NCI-H2171 (cell line): ENCODE measurements around the gene SLU7.
A peak's percentile ranks its signal among the peaks of the same experiment; 100 is the strongest.
"Not testable (repeated sequence)": the region's sequence is repeated elsewhere in the genome, so short reads cannot be mapped to it uniquely, and the experiment has no call there.

Source experiments
- DNase-seq: peaks from one replicate; lab custom pipeline; 2025; lab: John Stamatoyannopoulos, UW

The SLU7 gene

DNA sequence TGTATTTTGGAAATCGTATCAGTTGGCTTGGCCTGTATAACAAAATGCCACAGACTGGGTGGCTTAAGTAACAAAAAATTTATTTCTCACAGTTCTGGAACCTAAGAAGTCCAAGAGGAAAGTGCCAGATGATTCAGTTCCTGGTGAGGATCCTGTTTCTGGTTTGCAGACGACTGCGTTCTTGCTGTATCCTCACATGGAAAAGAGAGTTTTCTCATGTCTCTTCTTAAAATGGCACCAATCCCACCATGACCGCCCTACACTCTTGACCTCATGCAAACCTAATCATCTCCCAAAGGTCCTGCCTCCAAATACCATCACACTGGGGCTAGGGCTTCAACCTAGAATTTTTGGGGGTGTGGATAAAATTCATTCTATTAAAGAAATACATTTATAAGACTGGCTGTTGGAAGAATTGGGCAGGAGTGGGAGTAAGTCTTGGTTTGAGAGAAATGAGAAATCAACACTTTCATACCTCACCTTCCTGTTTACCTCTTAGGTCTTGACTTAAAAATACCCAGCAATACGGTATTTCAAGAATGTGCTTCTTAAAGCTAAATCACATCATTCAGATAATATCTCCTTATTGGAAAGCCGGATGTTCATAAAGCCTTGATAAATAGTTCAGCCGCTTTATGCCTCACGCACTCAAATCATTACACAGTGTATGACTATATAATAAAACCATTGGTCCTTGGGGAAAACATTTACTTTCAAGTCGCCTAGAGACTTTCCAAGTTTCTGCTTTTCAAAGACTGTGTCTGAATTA is 31.5 kb upstream of the SLU7 start:
- no peak for DNase-seq

DNA sequence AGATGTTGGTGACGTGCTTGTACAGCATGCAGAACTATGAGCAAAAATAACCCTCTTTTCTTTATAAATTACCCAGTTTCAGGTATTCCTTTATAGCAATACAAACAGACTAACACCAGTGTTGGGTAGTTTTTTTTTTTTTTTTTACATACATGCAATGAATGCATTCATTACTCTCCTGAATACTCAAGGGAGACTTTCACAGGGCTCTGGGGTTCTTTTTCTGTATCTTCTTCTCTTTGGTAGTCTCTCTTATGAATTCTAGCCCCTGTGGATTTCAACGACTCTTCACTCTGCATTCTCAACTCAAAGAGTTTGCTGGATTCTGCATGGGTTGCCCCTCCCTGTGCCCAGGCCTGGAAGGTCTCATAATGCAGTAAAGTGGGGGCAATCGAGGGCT is 30.6 kb upstream of the SLU7 start:
- DNase-seq = no peak

DNA sequence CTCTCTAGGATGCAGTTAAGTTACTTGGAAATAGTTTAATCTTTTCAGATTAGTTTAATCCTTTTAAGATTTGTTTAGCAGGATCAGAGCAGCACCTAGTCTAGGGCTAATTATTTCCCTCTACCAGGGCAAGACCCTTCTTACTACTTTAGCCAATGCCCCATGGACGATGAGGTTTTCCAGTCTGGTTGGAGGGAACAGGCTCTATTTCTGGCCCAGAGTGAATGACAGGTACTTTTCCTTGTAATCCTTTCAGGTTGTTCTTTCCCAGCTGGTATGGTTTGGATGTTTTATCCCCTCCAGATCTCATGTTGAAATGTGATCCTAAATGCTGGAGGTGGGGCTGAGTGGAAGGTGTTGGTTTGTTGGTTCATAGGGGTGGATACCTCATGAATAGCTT is 30.0 kb upstream of the SLU7 start:
- no peak for DNase-seq

DNA sequence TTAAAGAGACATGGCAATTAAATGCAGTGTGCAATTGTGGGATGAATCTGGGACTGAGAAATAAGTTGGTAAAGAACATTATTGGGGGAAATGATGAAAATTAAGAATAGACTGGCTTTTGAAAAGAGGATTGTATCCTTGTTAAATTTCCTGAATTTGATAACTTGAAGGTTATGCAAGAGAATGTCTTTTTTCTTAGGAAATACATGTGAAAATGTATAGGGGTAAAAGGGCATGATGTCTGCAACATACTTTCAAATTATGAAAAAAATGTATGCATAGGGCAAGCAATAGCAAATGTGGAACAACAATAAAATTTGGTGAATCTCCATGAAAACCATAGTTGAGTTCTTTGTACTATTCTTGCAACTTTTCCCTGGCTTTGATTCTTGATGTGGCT is 26.9 kb upstream of the SLU7 start:
- no peak for DNase-seq

DNA sequence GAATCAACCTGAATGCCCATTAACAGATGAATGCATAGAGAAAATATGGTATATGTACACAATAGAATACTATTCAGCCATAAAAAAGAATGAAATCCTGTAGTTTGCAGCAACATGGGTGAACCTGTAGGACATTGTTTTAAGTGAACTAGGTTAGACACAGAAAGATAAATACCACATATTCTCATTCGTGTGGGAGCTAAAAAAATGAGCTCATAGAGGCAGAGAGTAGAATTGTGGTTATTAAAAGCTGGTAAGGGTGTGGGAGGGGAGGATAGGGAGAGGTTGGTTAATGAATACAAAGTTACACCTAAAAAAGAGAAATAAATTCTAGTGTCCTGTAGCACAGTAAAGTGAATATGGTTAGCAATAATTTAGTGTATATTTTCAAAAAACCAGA is 26.3 kb upstream of the SLU7 start:
- no peak for DNase-seq

DNA sequence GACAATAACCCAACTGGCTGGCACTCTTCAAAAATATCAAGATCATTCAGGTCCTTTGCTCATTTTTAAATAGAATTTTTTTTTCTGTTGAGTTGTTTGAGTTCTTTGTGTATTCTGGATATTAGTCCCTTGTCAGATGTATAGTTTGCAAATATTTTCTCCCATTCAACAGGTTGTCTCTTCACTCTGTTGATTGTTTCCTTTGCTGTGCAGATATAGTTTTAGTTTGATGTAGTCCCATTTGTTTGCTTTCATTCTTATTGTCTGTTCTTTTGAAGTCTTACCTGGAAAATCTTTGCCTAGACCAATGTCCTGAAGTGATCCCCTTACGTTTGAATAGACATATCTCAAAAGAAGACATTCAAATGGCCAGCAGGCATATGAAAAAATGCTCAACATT is 25.5 kb upstream of the SLU7 start:
- no peak for DNase-seq

DNA sequence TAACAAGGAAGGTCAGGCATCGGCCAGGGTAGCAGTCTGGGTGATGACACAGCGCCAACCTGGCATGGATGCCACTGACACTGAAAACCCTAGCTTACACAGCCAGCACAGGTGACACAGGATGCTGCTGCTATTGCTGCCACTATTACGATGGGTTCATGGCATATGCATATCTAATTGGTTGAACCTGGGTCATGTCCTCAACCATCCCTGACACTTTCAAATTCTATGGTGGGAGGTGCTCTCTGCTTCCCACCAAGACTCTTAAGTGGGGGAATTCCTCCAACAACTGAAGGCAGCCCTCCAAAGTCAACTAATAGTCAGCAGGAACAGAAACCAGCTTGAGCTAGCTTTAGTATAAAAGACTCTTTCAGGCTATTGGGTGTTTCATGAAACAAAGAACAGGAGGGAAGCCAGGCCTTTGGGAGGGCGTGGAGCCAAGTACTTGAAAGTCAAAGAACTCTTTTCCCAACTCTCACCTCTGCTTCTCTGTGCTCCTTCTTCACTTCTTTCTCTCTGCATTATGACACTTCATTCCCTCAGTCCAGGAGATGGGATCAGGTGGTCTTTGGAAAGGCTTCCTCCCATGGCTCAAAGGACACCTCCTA is 24.0 kb upstream of the SLU7 start:
- no peak for DNase-seq

DNA sequence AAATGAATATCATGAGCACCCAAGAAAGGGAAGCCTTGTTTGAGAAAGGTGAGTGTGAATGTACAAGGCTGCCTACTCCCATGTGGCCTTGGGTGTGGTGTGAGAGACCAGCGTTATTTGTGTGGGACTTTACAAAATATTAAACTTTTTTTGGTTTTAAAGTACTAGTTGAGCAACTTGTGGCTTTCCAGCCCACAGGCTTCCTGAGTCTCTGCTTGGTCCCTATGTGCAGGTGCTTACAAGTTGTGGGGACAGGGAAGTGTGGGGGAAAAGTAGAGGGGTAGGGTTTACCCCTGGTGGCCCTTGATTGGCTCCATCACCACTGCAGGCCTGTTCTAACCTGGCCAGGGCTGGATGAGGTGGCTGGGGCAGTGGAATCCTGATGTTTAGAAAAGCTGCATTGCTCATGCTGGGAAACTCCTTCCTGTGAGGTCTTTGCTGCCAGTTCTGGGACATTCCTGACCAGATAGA is 22.5 kb upstream of the SLU7 start:
- DNase-seq = no peak

DNA sequence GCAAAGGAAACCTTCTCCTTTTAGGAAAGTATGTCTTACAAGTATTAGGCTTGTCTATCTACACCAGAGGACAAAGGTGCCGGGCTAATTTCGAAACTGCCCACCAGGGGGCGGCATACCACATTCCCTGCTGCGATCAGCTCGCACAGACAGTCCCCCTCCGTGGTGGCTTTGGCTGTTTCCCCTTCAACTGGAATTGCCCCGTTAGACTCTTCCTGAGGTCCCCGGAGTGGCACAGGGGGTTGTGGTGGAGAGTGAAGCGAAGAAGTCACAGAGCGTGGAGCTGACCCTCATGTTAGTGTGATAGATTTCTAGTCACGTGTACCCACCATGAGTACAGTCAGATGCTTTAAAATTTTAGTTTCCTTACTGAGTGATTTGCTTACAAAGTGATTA is 20.3 kb upstream of the SLU7 start:
- peak; percentile 27 for DNase-seq

DNA sequence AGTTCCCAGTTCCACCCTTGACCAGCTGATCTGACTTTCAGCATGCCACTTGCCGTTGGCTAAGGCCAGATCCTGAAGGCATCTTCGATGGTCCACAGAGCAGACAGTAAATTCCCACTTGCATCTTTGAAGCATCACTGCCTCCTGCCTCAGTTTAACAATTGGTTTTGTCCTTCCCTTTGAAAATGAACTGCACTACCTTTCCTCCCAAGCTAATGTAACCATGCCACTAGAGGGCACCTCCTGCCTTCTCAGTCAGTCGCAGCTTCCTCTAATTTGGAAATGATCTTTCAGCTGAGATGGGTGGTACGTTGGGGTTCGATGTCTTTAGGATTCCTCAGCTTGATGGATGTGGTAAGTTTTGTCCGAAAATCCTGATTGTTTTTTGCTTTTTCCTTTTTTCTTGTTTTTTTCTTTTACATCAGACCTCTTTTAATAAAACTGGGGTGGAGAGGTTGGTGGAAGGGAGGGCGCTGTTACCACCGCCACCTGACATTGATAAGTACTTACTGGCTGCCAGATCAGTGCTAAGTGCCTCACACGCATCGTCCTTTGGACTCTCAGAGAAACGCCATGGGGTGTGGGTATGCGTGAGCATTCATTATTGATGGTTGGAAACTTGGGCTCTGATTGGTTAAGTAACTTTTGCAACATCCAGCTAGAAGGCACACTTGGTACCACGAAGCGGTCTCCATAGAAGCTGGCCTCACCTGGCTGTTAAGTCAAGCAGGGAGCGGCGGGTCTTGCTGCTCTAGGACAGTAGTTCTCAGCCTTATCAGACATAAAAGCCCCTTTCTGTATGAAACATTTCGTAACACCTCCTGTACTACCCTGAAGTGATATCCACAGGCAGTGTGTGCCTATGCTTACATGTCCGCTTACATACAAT is 19.7 kb upstream of the SLU7 start:
- DNase-seq = peak; percentile 32

DNA sequence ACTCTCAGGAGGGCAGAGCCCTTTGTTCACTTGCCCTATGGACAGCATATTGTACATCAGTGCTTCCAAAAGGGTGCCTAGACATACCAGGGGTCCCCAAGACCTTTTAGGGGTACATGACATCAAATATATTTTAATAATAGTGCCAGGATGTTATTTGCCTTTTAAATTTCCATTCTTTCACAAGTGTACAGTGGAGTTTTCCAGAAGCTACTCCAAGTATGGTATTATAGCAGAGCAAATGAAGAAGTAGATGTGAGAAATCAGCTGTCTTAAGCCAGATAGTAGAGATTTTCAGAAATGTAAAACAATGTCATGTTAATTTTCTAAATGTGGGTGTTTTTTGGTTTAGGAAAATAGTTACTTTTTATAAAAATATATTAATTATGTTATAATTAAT is 18.4 kb upstream of the SLU7 start:
- no peak for DNase-seq

DNA sequence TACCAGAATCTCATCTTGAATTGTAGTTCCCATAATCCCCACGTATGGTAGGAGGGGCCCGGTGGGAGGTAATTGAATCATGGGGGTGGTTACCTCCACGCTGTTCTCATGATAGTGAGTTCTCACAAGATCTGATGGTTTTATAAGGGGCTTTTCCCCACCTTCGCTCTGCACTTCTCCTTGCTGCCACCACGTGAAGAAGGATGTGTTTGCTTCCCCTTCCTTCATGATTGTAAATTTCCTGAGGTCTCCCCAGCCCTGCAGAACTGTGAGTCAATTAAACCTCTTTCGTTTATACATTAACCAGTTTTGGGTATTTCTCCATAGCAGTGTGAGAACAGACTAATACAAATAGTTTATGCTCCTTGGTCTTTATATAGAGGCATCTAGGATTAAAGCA is 17.8 kb upstream of the SLU7 start:
- not testable (repeated sequence) for DNase-seq

DNA sequence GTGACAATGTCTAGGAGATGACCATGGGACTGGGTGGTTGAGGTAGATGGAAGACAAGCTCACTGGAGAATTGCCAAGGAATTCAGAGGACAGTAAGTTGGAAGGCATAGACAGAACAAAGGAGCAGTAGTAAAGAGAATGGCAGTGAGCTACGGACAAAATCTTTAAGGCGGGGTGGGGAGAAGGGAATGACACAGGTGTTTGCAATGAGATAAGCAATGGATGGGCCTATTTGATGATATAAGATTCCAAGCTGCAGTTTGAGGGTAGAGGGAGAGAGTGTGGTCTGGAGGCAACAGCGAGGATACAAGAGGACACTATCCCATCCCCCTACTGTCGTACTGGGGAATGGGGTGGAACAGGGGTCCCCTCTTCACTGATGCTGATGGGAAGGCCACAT is 17.1 kb upstream of the SLU7 start:
- DNase-seq = no peak

DNA sequence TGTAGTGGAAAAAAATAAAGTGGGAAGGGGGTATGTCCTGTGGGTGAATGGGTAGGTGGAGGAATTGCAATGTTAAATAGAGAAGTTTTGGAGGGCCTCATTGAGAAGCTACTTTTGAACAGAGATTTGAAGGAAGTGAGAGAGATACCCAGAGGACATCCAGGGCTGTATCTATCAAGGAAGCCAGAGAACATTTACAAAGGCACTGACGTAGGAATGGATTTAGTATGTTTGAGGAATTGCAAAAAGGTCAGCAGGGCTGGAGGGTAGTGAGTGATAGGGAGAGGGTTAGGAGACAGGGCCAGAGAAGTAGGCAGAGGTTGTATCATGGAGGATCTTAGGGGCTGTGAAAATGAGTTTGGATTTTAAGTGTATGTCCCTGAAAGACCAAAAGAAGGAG is 16.7 kb upstream of the SLU7 start:
- DNase-seq = no peak

DNA sequence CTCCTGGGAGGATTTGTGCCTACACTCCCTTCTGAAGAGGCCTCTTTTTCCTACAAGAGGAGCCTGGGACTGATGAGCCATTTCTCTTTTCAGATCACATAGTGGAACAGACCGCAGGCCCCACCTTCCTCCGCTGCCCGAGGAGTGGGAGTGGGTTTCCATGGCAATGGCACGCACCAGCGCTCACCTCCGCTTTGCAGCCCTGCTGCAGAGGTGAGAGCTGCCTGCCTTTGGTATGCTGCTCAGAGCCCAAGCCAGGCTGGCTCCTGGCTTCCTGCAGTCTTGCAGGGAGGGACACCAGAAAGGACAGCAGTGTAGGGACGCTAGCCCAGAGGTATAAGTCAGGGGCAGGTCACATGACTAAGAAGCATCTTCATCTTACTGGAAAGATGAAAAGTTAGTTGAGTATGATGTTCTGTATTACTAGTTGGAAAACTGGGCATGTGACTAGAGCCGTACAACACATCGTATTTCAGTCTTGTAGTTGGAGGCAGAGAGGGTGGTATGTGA is 15.2 kb upstream of the SLU7 start:
- no peak for DNase-seq

DNA sequence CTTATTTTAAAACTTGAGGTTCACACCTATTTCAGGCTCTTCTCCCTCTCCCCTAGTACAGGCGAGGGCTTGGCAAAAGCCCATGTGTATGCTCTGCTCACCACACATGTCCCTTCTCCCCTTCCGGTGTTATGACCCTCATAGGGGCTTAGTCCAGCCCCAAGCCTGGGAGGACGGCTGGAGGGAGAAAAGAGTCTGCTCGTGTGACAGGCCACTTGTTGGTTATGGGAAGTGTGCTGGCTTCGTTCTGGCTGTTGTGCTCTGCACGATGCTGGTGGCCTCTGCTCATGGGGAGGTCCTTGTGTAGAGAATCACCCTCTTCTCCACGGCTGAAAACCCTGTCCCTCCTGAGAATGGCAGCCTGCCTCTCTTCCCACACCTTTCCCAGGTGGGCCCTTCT is 13.9 kb upstream of the SLU7 start:
- no peak for DNase-seq

DNA sequence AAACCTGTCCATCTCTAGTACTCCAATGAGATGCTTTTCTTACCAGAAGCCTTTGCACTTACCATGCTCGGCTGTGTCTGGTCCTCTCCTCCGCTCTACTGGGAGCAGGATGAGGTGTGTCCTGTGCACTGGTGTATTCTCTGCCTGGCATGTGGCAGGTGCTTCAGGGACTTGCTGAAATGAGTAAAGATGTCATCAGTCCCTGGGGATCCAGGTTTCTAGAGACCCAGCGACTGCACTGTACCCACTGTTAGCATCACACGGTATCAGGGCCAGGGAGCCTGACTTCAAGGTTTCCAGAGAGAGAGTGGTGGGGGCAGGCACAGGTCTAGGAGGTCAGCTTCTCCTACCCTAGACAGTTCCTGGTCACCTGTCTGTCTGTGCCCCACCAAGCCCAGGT is 13.3 kb upstream of the SLU7 start:
- no peak for DNase-seq

DNA sequence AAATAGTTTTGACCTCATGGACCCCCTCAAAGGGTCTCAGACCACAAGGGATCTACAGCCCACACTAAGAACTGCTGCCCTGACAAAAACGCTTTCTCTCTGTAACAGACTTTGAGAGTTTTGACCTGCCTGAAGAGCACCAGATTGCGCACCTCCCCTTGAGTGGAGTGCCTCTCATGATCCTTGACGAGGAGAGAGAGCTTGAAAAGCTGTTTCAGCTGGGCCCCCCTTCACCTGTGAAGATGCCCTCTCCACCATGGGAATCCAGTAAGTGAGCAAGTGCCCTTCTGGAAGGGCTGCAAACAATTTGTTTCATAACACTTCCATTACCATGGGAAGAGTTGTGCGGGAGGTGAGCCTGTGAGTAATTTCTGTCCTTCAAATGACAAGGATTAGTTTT is 8.7 kb upstream of the SLU7 start:
- DNase-seq = no peak

DNA sequence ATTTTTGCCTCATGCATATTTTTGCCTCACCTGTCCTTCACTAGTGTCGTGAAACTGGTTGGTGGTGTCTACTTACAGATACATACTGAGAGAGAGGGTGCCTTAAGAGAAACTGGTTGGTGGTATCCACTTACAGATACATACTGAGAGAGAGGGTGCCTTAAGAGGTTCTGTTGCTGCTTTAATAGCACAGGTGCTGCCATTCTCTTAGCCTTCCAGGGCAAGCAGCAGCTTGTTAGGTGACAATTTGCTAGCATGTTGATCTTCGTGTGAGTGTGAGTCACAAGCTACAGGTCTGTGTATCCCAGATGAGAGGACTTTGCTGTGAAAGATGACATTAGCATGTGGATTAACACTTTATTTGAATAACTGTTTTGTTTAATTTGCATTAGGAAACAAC is 4.2 kb upstream of the SLU7 start:
- peak; percentile 19 for DNase-seq

DNA sequence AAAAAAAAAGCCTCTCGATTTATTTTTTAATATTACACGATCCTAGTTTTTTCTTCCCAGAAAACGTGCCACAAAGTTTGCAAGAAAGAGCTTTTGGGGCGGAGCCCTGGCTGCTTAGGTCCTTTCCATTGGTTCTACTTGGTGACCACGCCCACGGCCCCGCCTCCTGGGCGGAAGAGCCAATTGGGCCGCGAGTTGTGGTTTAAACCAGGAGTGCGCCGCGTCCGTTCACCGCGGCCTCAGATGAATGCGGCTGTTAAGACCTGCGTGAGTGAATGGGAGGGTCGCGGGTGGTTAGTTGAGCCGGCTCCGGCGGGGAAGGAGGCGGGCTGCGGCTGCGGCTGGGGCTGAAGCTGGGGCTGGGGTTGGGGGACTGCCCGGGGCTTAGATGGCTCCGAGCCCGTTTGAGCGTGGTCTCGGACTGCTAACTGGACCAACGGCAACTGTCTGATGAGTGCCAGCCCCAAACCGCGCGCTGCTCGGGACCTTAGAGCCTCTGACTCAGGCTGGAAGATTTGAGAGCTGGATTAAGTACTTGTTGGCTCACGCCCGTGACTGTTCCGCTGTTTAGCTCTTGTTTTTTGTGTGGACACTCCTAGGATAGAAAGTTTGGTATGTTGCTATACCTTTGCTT is 2.9 kb upstream of the SLU7 start, which contains the start of gene PTTG1:
PTTG1 (plus strand) TSS at position 231 of the 634 bp plus-strand sequence. CDS start 458 bp downstream, outside the sequence.
- DNase-seq = peak; percentile 81

DNA sequence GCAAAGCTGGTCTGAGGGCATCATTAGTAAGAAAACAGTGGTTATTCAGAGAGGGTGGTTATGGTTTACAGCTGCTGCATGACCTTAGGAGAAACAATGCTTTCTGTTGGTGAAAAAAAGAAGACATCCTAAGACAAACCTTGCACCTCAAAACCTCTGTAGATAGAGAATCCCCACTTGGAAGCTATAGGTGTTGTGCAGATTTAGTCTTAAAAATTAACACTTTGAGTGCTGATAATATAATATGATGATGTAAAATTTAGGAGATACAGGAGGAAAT is 1.4 kb upstream of the SLU7 start:
- no peak for DNase-seq
